ENCODE data around the gene AHNAK. TPM values are rescaled to one million over a fixed set of nuclear protein-coding genes. Genes with fewer than 3 reads are reported as not detected.

The AHNAK gene
- polyA plus RNA-seq, 1 experiment = 231 TPM

GRCh38 chr11:62555464-62556107, 9.0 kb upstream of the AHNAK start:
- Histone ChIP-seq H3K27ac (ENCODE audit: low read depth, low read length) (peak overlapping the region; percentile 87), H3K27me3 (ENCODE audit: control insufficient read depth, insufficient read depth, low read length) (no peaks in the 10 kb centered on the region), H3K9me3 (ENCODE audit: control insufficient read depth, insufficient read depth, low read length) (no peaks in the 10 kb centered on the region; the same call in 1 of the 2 replicates), H3K4me3 (ENCODE audit: low read depth, low read length) (peak overlapping the region; percentile 25; the same call in 1 of the 2 replicates)
- POLR2A ChIA-PET = interaction anchor here (0.5 to 4.6 kb wide), 7 partner anchors 9 to 166 kb away, joined by 3 to 28 read pairs (median 3); partner anchors contain the start of genes AHNAK, EEF1G and INTS5
- CTCF ChIA-PET = interaction anchor here (1.0 to 7.1 kb wide), 3 partner anchors 11 to 161 kb away, joined by 4 to 101 read pairs (median 7); partner anchors contain the start of gene AHNAK
- TF ChIP-seq CTCF (IDR thresholded peaks at IDR 0.05; ENCODE audit: low read depth, low read length) = no peak
- DNase-seq (ENCODE audit: low read depth, low spot score) = no peak

DNA sequence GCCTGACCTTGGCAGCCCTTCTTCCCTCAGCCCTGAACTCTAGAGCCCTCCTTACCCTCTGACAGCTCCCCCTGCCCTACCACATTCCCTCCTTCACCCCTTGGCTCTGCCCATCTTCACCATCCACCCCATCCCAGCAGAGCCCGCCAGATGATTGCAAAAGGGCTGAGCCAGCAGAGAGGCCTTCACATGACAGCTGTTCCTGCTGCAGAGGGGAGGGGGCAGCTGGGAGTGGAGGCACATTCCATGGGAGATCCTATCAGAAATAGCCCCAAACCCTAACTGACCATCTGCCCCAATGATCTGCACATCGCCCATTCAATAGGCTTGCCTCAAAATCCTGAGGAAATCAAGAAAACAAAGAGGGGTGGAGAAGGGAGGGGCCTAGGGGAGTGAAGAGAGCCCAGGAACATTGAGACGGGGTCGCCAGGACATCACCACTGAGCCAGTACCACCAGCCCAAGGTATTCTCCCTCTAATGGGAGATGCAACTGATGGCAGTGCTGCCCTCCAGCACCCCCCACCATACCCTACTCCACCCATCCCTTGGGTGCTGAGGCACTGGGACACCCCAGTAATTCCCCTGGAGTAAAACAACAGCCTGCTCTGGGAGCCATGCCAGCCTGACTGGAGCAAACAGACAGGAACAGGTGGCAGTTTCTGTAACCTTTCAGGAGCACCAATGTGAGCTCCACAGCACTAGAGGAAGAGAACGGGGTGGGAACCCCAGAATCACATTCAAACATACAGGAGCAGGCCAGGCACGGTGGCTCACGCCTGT, 8.0 kb upstream of the AHNAK start:
- H3K4me3 ChIP-seq (ENCODE audit: low read depth, low read length) = 0 out of 2 replicates have a peak overlapping the region, but pooled peaks have one; percentile 10
- ChIA-PET POLR2A (interaction anchor here (0.5 to 4.6 kb wide), 9 partner anchors 10 to 287 kb away, joined by 3 to 28 read pairs (median 5); partner anchors contain the start of genes C11orf98, CSKMT, EEF1G and WDR74), CTCF (interaction anchor here (3.2 to 7.1 kb wide), 4 partner anchors 10 to 160 kb away, joined by 19 to 101 read pairs (median 38); partner anchors contain the start of gene AHNAK)
- H3K27me3 ChIP-seq (ENCODE audit: control insufficient read depth, insufficient read depth, low read length) = no peaks in the 10 kb centered on the region
- DNase-seq (ENCODE audit: low read depth, low spot score) = no peak
- H3K27ac ChIP-seq (ENCODE audit: low read depth, low read length) = peak overlapping the region; percentile 97
- H3K9me3 ChIP-seq (ENCODE audit: control insufficient read depth, insufficient read depth, low read length) = no peaks in the 10 kb centered on the region; the same call in 1 of the 2 replicates
- TF ChIP-seq CTCF (IDR thresholded peaks at IDR 0.05; ENCODE audit: low read depth, low read length) = no peak

DNA sequence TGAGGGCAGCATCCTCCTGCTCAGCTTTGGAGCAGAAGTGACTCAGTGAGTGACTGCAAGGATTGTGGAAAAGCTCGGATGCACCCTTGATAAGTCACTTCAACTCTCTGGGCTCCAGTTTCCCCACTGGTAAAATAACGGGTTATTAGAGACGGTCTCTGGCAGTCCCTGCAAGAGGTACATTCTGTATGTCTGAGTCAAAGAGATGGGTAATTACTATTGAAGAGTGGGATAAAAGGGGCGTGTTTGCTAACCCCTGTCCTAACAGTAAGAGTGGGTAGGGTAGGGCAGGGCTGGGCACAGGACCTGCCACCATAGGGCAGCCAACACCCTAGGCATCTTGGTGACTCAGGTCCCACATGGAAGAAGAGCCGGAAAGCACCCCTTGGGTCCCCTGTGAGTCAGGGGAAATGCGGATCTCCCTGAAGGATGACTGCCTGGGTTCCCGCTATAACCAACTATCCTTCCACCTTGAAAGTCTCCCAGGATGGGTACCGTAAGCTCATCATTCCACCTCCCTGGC, 7.3 kb upstream of the AHNAK start:
- Histone ChIP-seq H3K27me3 (ENCODE audit: control insufficient read depth, insufficient read depth, low read length) (no peaks in the 10 kb centered on the region), H3K9me3 (ENCODE audit: control insufficient read depth, insufficient read depth, low read length) (no peaks in the 10 kb centered on the region; the same call in 1 of the 2 replicates), H3K4me3 (ENCODE audit: low read depth, low read length) (peak overlapping the region; percentile 49), H3K27ac (ENCODE audit: low read depth, low read length) (peak overlapping the region; percentile 97)
- no peak for TF ChIP-seq CTCF (IDR thresholded peaks at IDR 0.05; ENCODE audit: low read depth, low read length)
- DNase-seq (ENCODE audit: low read depth, low spot score) = peak; percentile 51
- ChIA-PET POLR2A (interaction anchor here (0.6 to 4.6 kb wide), 9 partner anchors 10 to 288 kb away, joined by 3 to 28 read pairs (median 6); partner anchors contain the start of genes C11orf98, CSKMT, EEF1G and TUT1), CTCF (interaction anchor here (3.2 to 5.1 kb wide), 3 partner anchors 10 to 159 kb away, joined by 19 to 38 read pairs (median 37); no protein-coding TSS in a partner anchor)

- Histone ChIP-seq H3K4me3 (ENCODE audit: low read depth, low read length) (peak overlapping the region; percentile 49), H3K27me3 (ENCODE audit: control insufficient read depth, insufficient read depth, low read length) (no peaks in the 10 kb centered on the region), H3K9me3 (ENCODE audit: control insufficient read depth, insufficient read depth, low read length) (no peaks in the 10 kb centered on the region; the same call in 1 of the 2 replicates), H3K27ac (ENCODE audit: low read depth, low read length) (peak overlapping the region; percentile 97)
- ChIA-PET CTCF (interaction anchor here (1.4 to 5.1 kb wide), 5 partner anchors 7 to 174 kb away, joined by 3 to 38 read pairs (median 32); no protein-coding TSS in a partner anchor), POLR2A (interaction anchor here (0.6 to 4.6 kb wide), 14 partner anchors 9 to 288 kb away, joined by 3 to 28 read pairs (median 6); partner anchors contain the start of genes C11orf98, CSKMT, EEF1G and MTA2)
- TF ChIP-seq CTCF (IDR thresholded peaks at IDR 0.05; ENCODE audit: low read depth, low read length) = no peak
- DNase-seq (ENCODE audit: low read depth, low spot score) = peak; percentile 84
Measured at GRCh38 chr11:62553080-62553838, 6.7 kb upstream of the AHNAK start.
